AG04450 (cell line): ENCODE results near the gene INSR. TPM values are rescaled to one million over a fixed set of nuclear protein-coding genes. Genes with fewer than 3 reads are reported as not detected.

Experiments
- CTCF ChIA-PET: fragments of 300-600, 350-600 bp; formaldehyde crosslinking; extraction: SDS; loops from one replicate; lab custom pipeline; 2022; ENCODE audit warnings: antibody characterized with exemption, inconsistent platforms; lab: Charles Lee
- POLR2A ChIA-PET: fragments of 350-600 bp; formaldehyde crosslinking; extraction: SDS; loops from one replicate; lab custom pipeline; 2021; ENCODE audit warnings: antibody characterized with exemption, inconsistent platforms; lab: Yijun Ruan, JAX
- DNase-seq: peaks from one replicate; pipeline ENCODE4 v3.0.0-alpha.2; 2011; ENCODE audit warnings: low read depth, low spot score
- H3K27ac ChIP-seq: one replicate; pipeline ENCODE4 v1.5.1; 2012; ENCODE audit warnings: low read depth, low read length, control low read depth
- H3K27me3 ChIP-seq: one replicate; pipeline ENCODE4 v1.6.0; 2012; ENCODE audit warnings: low read length; ENCODE audit not compliant: control insufficient read depth, insufficient read depth
- H3K4me3 ChIP-seq: 2 replicates; pipeline ENCODE4 v1.5.1; 2011; ENCODE audit warnings: mild to moderate bottlenecking, low read depth, low read length, control low read depth
- H3K9me3 ChIP-seq: 2 replicates; pipeline ENCODE4 v1.5.1; 2012; ENCODE audit warnings: low read length; ENCODE audit not compliant: control insufficient read depth, insufficient read depth
- CTCF ChIP-seq: IDR thresholded peaks from 2 replicates; pipeline ENCODE4 v1.5.1; 2011; ENCODE audit warnings: low read depth, low read length, control low read depth, inconsistent platforms
- polyA plus RNA-seq: library from polyadenylated mRNA; depleted of rRNA; stranded (reverse); fragments of >200 nt; gene quantifications from 2 replicates; pipeline ENCODE4 v1.2.3, GENCODE V29; 2011

INSR gene
- polyA plus RNA-seq, 1 experiment = 2.9 TPM

GRCh38 chr19:7255119-7255518 lies 39.1 kb downstream of the INSR start:
- H3K9me3 ChIP-seq = peaks cover 25% of the 10 kb centered on the region
- DNase-seq = no peak
- CTCF ChIA-PET = no interaction called here

GRCh38 chr19:7254590-7254989 lies 39.6 kb downstream of the INSR start:
- CTCF ChIA-PET = no interaction called here
- Histone ChIP-seq H3K27ac (no peak overlapping the region), H3K9me3 (peaks cover 24% of the 10 kb centered on the region), H3K4me3 (no peak overlapping the region), H3K27me3 (no peaks in the 10 kb centered on the region)
- DNase-seq = no peak
- no peak for TF ChIP-seq CTCF
- POLR2A ChIA-PET = no interaction called here

More at GRCh38 chr19:7255119-7255518, 39.1 kb downstream of the INSR start:
- Histone ChIP-seq H3K27me3 (no peaks in the 10 kb centered on the region), H3K4me3 (no peak overlapping the region), H3K27ac (no peak overlapping the region)
- TF ChIP-seq CTCF = no peak
- POLR2A ChIA-PET = no interaction called here

- no peak overlapping the region for H3K27ac ChIP-seq
- no peak for TF ChIP-seq CTCF
- POLR2A ChIA-PET = no interaction called here
- CTCF ChIA-PET = no interaction called here
- no peak overlapping the region for H3K4me3 ChIP-seq
- H3K9me3 ChIP-seq = peaks cover 20% of the 10 kb centered on the region
- H3K27me3 ChIP-seq = no peaks in the 10 kb centered on the region
- DNase-seq = no peak
Observed at GRCh38 chr19:7252364-7252763, 41.9 kb downstream of the INSR start.

- ChIA-PET CTCF (no interaction called here), POLR2A (no interaction called here)
- Histone ChIP-seq H3K27me3 (no peaks in the 10 kb centered on the region), H3K4me3 (no peak overlapping the region), H3K27ac (no peak overlapping the region), H3K9me3 (peaks cover 24% of the 10 kb centered on the region)
- no peak for TF ChIP-seq CTCF
- DNase-seq = no peak
Observed at GRCh38 chr19:7251494-7251893, 42.7 kb downstream of the INSR start.

GRCh38 chr19:7250951-7251350 lies 43.3 kb downstream of the INSR start:
- Histone ChIP-seq H3K4me3 (no peak overlapping the region), H3K9me3 (peaks cover 24% of the 10 kb centered on the region), H3K27me3 (no peaks in the 10 kb centered on the region), H3K27ac (no peak overlapping the region)
- ChIA-PET POLR2A (no interaction called here), CTCF (no interaction called here)
- no peak for DNase-seq
- no peak for TF ChIP-seq CTCF
